ENCODE measurements around the gene PGC. TPM values are rescaled to one million over a fixed set of nuclear protein-coding genes. Genes with fewer than 3 reads are reported as not detected.

PGC gene
- total and polyA plus RNA-seq, 2 of the 8 experiments (the other 6 are each of a cell fraction or from before 2014, with no cell fraction given), result 0.09 TPM; not detected in 1

- TF ChIP-seq CBX5 (IDR thresholded peaks at IDR 0.05; ENCODE audit: low read depth, low read length), result no peak
- no peak for TF ChIP-seq BACH1 (IDR thresholded peaks at IDR 0.05; ENCODE audit: low read length)
- no peak for TF ChIP-seq ZNF274 (IDR thresholded peaks at IDR 0.05; ENCODE audit: borderline replicate concordance, extremely low read depth, low read length)
- TF ChIP-seq E2F6 (IDR thresholded peaks at IDR 0.05), result no peak
- TF ChIP-seq GTF2F1 (IDR thresholded peaks at IDR 0.05; ENCODE audit: borderline replicate concordance, low read depth, low read length), result no peak
- no peak for TF ChIP-seq YY1 (IDR thresholded peaks at IDR 0.05; ENCODE audit: low read depth, low read length)
- TF ChIP-seq JUND (IDR thresholded peaks at IDR 0.05; ENCODE audit: low read length), result no peak
Measured at GRCh38 chr6:41783106-41783780, 36.0 kb upstream of the PGC start (continued).

All from H1 (cell line).